IMR-90 (cell line): ENCODE measurements around the gene RCAN2. TPM values are rescaled to one million over a fixed set of nuclear protein-coding genes. Genes with fewer than 3 reads are reported as not detected.

Experiments used
- ATAC-seq: fragments of 200-7000 bp; cut with Tn5 transposase; 2 replicates; pipeline ENCODE4 v1.9.1; 2020; ENCODE audit warnings: low read depth, mild to moderate bottlenecking, moderate library complexity
- BruUV-seq: library from RNA; stranded (reverse); fragments of 400-500 nt; replicated peaks from 2 replicates; lab custom pipeline; 2021; lab: Mats Ljungman, UMichigan
- CTCF ChIA-PET: fragments of 300-600 bp; formaldehyde crosslinking; extraction: SDS; loops from one replicate; lab custom pipeline; 2021; ENCODE audit warnings: antibody characterized with exemption; lab: Yijun Ruan, JAX
- POLR2A ChIA-PET: fragments of 300-600 bp; sonication (Branson Sonifier 250); formaldehyde crosslinking; loops from one replicate; lab custom pipeline; 2022; ENCODE audit warnings: antibody characterized with exemption; ENCODE audit not compliant: unreplicated experiment; lab: Charles Lee
- DNase-seq: peaks from one replicate; pipeline ENCODE4 v3.0.0; 2013
- H2AFZ ChIP-seq: replicated peaks from 2 replicates; pipeline ENCODE3; 2013; ENCODE audit warnings: low read length, mild to moderate bottlenecking; ENCODE audit not compliant: poor library complexity
- H2AK5ac ChIP-seq: 2 replicates; pipeline ENCODE4 v1.6.1; 2013; ENCODE audit warnings: low read depth, low read length, inconsistent platforms
- H2AK9ac ChIP-seq: replicated peaks from 2 replicates; pipeline ENCODE3; 2013; ENCODE audit warnings: mild to moderate bottlenecking, low read depth, low read length, moderate library complexity; ENCODE audit not compliant: poor library complexity
- H2BK120ac ChIP-seq: 2 replicates; pipeline ENCODE4 v1.6.1; 2013; ENCODE audit warnings: low read depth, low read length, inconsistent platforms
- H2BK15ac ChIP-seq: 3 replicates; pipeline ENCODE4 v1.6.1; 2013; ENCODE audit warnings: low read depth, low read length, inconsistent platforms
- H2BK20ac ChIP-seq: 2 replicates; pipeline ENCODE4 v1.6.1; 2013; ENCODE audit warnings: low read depth, mild to moderate bottlenecking, inconsistent platforms, low read length, moderate library complexity
- H2BK5ac ChIP-seq: 2 replicates; pipeline ENCODE4 v1.6.1; 2013; ENCODE audit warnings: mild to moderate bottlenecking, low read depth, low read length, inconsistent platforms; ENCODE audit not compliant: poor library complexity, severe bottlenecking
- H3K14ac ChIP-seq: replicated peaks from 2 replicates; pipeline ENCODE4 v1.6.1; 2013; ENCODE audit warnings: low read depth, low read length, inconsistent platforms
- H3K18ac ChIP-seq: 2 replicates; pipeline ENCODE4 v1.6.1; 2013; ENCODE audit warnings: low read depth, low read length, control low read depth
- H3K23ac ChIP-seq: 2 replicates; pipeline ENCODE4 v1.6.1; 2013; ENCODE audit warnings: low read depth, low read length, inconsistent platforms
- H3K27ac ChIP-seq: 2 replicates; pipeline ENCODE4 v1.5.1; 2013; ENCODE audit warnings: mild to moderate bottlenecking, control low read depth, low read length; ENCODE audit not compliant: insufficient read depth
- H3K27me3 ChIP-seq: 2 replicates; pipeline ENCODE4 v1.6.1; 2013; ENCODE audit warnings: low read length; ENCODE audit not compliant: control insufficient read depth, insufficient read depth
- H3K36me3 ChIP-seq: 2 replicates; pipeline ENCODE4 v1.6.1; 2013; ENCODE audit warnings: low read length, mixed read lengths; ENCODE audit not compliant: control insufficient read depth, insufficient read depth
- H3K4ac ChIP-seq: 2 replicates; pipeline ENCODE4 v1.6.1; 2013; ENCODE audit warnings: low read depth, low read length, inconsistent platforms
- H3K4me1 ChIP-seq: 2 replicates; pipeline ENCODE4 v1.6.1; 2013; ENCODE audit warnings: low read length, mixed read lengths; ENCODE audit not compliant: control insufficient read depth, insufficient read depth
- H3K4me2 ChIP-seq: 2 replicates; pipeline ENCODE4 v1.6.1; 2013; ENCODE audit warnings: low read depth, mild to moderate bottlenecking, control low read depth, low read length, moderate library complexity
- H3K4me3 ChIP-seq: 2 replicates; pipeline ENCODE4 v1.5.1; 2013; ENCODE audit warnings: low read depth, mild to moderate bottlenecking, control low read depth, low read length, moderate library complexity; ENCODE audit not compliant: insufficient read depth
- H3K56ac ChIP-seq: 2 replicates; pipeline ENCODE4 v1.6.1; 2013; ENCODE audit warnings: low read length, inconsistent platforms; ENCODE audit not compliant: insufficient read depth; ENCODE audit errors: extremely low read depth
- H3K79me1 ChIP-seq, 2 experiments: 2 replicates each; pipeline ENCODE4 v1.6.1; 2013; ENCODE audit warnings: low read length in 2 of 2, inconsistent platforms in 1 of 2, low read depth in 1 of 2
- H3K9ac ChIP-seq: 2 replicates; pipeline ENCODE4 v1.6.1; 2013; ENCODE audit warnings: low read depth, low read length, control low read depth
- H3K9me1 ChIP-seq: 2 replicates; pipeline ENCODE4 v1.6.1; 2013; ENCODE audit warnings: low read length, inconsistent platforms; ENCODE audit not compliant: insufficient read depth
- H3K9me3 ChIP-seq: 2 replicates; pipeline ENCODE4 v1.6.1; 2013; ENCODE audit warnings: low read length; ENCODE audit not compliant: control insufficient read depth, insufficient read depth
- H4K20me1 ChIP-seq: 2 replicates; pipeline ENCODE4 v1.6.1; 2013; ENCODE audit warnings: low read length, inconsistent platforms; ENCODE audit not compliant: insufficient read depth
- H4K5ac ChIP-seq: 2 replicates; pipeline ENCODE4 v1.6.1; 2013; ENCODE audit warnings: mild to moderate bottlenecking, low read depth, low read length, control low read depth
- H4K8ac ChIP-seq, 2 experiments: 2 replicates each; pipeline ENCODE4 v1.6.1; 2013; ENCODE audit warnings: low read depth in 2 of 2, low read length in 2 of 2, control low read depth in 1 of 2, inconsistent platforms in 1 of 2
- H4K91ac ChIP-seq: 2 replicates; pipeline ENCODE4 v1.6.1; 2013; ENCODE audit warnings: low read depth, low read length, inconsistent platforms; ENCODE audit not compliant: insufficient read depth
- BHLHE40 ChIP-seq: fragments of 150-350 bp; IDR thresholded peaks from 2 replicates; pipeline ENCODE4 v1.6.1; 2016; ENCODE audit warnings: mild to moderate bottlenecking, low read depth, low read length
- POLR2A ChIP-seq: IDR thresholded peaks from 2 replicates; pipeline ENCODE4 v1.6.1; 2012; ENCODE audit warnings: mild to moderate bottlenecking, low read depth, low read length
- WGBS, 2 experiments: methylation state at CpG; one replicate each; pipeline versions ENCODE4 v1.1.5 to v1.1.7; 2013; ENCODE audit warnings: missing lambda C conversion rate in 2 of 2; ENCODE audit not compliant: insufficient read length in 1 of 2; ENCODE audit errors: extremely low coverage in 2 of 2; 5-methylcytosine and 5-hydroxymethylcytosine counted together
- dilution Hi-C: fragments of 300-500 bp; cut with HindIII; formaldehyde crosslinking; loops from one replicate; pipeline ENCODE4 v1.14.3; 2018; ENCODE audit warnings: low sequenced_read_pairs; ENCODE audit not compliant: unreplicated experiment
- in situ Hi-C: fragments of 300-500 bp; cut with MboI; formaldehyde crosslinking; loops from 3 replicates; pipeline ENCODE4 v1.14.3; 2019; ENCODE audit warnings: low sequenced_read_pairs, inconsistent platforms, mixed read lengths
- intact Hi-C: fragments of 100-400 bp; cut with micrococcal nuclease; formaldehyde crosslinking; loops from 2 replicates; pipeline ENCODE4 v1.10.0; 2022
- polyA plus RNA-seq, 3 experiments: library from polyadenylated mRNA; depleted of rRNA; stranded (reverse); fragments of >200 nt; gene quantifications; 2 replicates each; pipeline ENCODE4 v1.2.3, GENCODE V29; 2012; ENCODE audit warnings: low replicate concordance in 1 of 3
- total RNA-seq: library from RNA; depleted of rRNA; stranded (reverse); fragments of >200 nt; gene quantifications from 2 replicates; pipeline ENCODE4 v1.2.3, GENCODE V29; 2012

RCAN2 gene
- total and polyA plus RNA-seq, 2 of the 4 experiments (the other 2 are of a cell fraction): 1.3 to 1.8 TPM

DNA sequence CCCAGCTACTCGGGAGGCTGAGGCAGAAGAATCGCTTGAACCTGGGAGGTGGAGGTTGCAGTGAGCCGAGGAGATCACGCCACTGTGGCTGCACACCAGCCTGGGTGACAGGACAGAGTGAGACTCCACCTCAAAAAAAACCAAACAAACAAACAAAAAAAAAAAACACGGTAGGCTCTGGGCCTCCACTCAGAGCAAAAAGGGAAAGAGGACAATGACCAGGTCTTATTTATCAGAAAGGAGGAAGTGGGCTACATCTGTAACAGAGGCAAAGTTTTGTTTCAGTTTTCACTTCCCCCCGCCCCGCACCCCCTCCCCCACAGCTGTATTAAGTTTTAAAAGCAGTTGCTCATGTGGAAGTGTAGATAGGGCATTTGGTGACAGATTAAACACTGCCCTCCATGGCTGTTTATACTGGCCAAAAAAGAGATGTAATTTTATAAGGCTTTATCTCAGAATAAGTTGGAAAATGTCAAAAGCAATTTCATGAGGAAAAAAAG, 114.6 kb downstream of the RCAN2 start:
- H2BK5ac ChIP-seq: no peak overlapping the region
- WGBS, 2 experiments: no CpG with 5 or more reads among the region's 7 CpGs
- ATAC-seq (no peak), DNase-seq (no peak)
- no peak overlapping the region for H2AK9ac ChIP-seq
- no TSS peak for BruUV-seq
- intact Hi-C loops: no loop called here
- no peak overlapping the region for H3K4ac ChIP-seq
- no peak overlapping the region for H2BK120ac ChIP-seq
- H3K27ac ChIP-seq: no peak overlapping the region
- ChIA-PET CTCF (interaction anchor here (1.0 kb wide), 1 partner anchor 339 kb away, joined by 3 read pairs; no protein-coding TSS in a partner anchor), POLR2A (no interaction called here)
- no peak overlapping the region for H3K18ac ChIP-seq
- H3K9ac ChIP-seq: no peak overlapping the region
- H3K4me1 ChIP-seq: no peaks in the 10 kb centered on the region
- no peaks in the 10 kb centered on the region for H3K9me3 ChIP-seq
- H2BK15ac ChIP-seq: no peak overlapping the region
- H4K8ac ChIP-seq: no peak overlapping the region
- H3K56ac ChIP-seq: no peak overlapping the region
- H3K27me3 ChIP-seq: no peaks in the 10 kb centered on the region
- no peaks in the 10 kb centered on the region for H3K9me1 ChIP-seq
- H4K20me1 ChIP-seq: no peaks in the 10 kb centered on the region
- no peak overlapping the region for H3K4me2 ChIP-seq
- TF ChIP-seq BHLHE40 (no peak), POLR2A (no peak)
- in situ Hi-C loops: no loop called here
- H2BK20ac ChIP-seq: no peak overlapping the region
- H2AFZ ChIP-seq: no peak overlapping the region
- H3K4me3 ChIP-seq: no peak overlapping the region
- no peaks in the 10 kb centered on the region for H3K79me1 ChIP-seq
- no peak overlapping the region for H2AK5ac ChIP-seq
- no peak overlapping the region for H3K23ac ChIP-seq
- H3K36me3 ChIP-seq: no peaks in the 10 kb centered on the region
- H4K5ac ChIP-seq: no peak overlapping the region
- no peak overlapping the region for H4K91ac ChIP-seq
- no peak overlapping the region for H3K14ac ChIP-seq
- dilution Hi-C loops: no loop called here
